Cardiac muscle cell (in vitro differentiated cells and primary cell): ENCODE data around the gene CAMK2B. TPM values are rescaled to one million over a fixed set of nuclear protein-coding genes. Genes with fewer than 3 reads are reported as not detected.

Experiments
- DNase-seq, 2 donors: peaks; one replicate each; pipeline versions ENCODE4 v3.0.0 to v3.0.0-alpha.2; 2010 to 2017; ENCODE audit warnings: low read depth in 1 of 2, low spot score in 1 of 2
- H3K27ac ChIP-seq: fragments of 200-600 bp; sonication (generic); 2 replicates; pipeline ENCODE4 v1.5.1; 2016
- H3K27me3 ChIP-seq: fragments of 200-600 bp; sonication (generic); 2 replicates; pipeline ENCODE4 v1.6.0; 2016; ENCODE audit warnings: control low read depth
- H3K36me3 ChIP-seq: fragments of 200-600 bp; sonication (generic); 2 replicates; pipeline ENCODE4 v1.5.1; 2016; ENCODE audit warnings: control low read depth
- H3K4me1 ChIP-seq: fragments of 200-600 bp; sonication (generic); 2 replicates; pipeline ENCODE4 v1.8.1; 2017; ENCODE audit warnings: low read depth, mild to moderate bottlenecking, mixed run types
- H3K4me3 ChIP-seq: fragments of 200-600 bp; sonication (generic); 2 replicates; pipeline ENCODE4 v1.5.1; 2016; ENCODE audit warnings: mild to moderate bottlenecking
- H3K9me3 ChIP-seq: fragments of 200-600 bp; sonication (generic); 2 replicates; pipeline ENCODE4 v1.5.1; 2017; ENCODE audit warnings: low read depth, mild to moderate bottlenecking, control low read depth
- polyA plus RNA-seq: library from polyadenylated mRNA; unstranded; fragments of >200 nt; fragmentation: Nextera tagmentation; extraction: Ambion mirVana; gene quantifications from 2 replicates; pipeline ENCODE4 v1.2.1, GENCODE V29; 2016
- total RNA-seq: library from RNA; depleted of rRNA; stranded (reverse); fragments of >200 nt; gene quantifications from 2 replicates; pipeline ENCODE4 v1.2.3, GENCODE V29; 2016
- TF ChIP-seq, protein P1 (sequence below): IDR thresholded peaks from 2 replicates; pipeline ENCODE4 v1.5.1; 2012; ENCODE audit warnings: low read depth, mild to moderate bottlenecking, low read length

The CAMK2B gene
- total and polyA plus RNA-seq, 2 experiments from 2014 or later = 7.7 to 17.7 TPM

DNA sequence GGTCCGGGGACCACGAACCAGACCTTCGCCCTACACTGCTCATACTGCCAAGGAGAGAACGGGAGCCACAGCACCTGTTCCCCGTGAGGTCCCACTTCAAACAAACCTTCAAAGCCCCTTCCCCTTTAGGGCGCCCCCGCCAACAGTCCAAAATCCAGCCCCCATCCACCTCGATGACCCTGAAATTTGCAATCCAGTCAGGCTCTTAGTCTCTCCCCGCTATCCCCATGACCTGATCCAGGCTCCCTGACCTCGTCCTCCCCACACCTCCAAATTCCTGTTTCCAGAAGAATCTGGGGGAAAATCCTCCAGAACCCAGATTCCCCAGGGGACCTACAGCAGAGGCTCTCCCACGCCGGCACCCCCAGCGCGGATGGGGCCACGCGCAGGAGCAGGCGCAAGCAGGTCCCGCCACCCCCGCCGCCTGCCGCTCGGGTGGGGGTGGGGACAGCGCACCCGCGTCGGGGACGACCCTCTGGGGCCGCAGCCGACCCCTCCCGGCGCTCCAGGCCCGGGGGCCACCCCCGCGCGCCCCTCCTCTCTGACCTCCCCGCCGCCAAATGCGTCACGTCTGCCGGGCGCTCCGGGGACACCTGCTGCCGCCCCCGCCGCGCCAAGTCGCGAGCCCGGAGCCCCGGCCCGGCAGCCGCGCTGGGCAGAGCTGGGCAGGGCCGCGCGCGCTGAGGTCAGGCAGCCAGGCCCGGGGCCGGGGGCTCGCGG is 753 bp downstream of the CAMK2B start:
- no peaks in the 10 kb centered on the region for H3K9me3 ChIP-seq
- DNase-seq = no peak
- TF ChIP-seq, protein P1, sequence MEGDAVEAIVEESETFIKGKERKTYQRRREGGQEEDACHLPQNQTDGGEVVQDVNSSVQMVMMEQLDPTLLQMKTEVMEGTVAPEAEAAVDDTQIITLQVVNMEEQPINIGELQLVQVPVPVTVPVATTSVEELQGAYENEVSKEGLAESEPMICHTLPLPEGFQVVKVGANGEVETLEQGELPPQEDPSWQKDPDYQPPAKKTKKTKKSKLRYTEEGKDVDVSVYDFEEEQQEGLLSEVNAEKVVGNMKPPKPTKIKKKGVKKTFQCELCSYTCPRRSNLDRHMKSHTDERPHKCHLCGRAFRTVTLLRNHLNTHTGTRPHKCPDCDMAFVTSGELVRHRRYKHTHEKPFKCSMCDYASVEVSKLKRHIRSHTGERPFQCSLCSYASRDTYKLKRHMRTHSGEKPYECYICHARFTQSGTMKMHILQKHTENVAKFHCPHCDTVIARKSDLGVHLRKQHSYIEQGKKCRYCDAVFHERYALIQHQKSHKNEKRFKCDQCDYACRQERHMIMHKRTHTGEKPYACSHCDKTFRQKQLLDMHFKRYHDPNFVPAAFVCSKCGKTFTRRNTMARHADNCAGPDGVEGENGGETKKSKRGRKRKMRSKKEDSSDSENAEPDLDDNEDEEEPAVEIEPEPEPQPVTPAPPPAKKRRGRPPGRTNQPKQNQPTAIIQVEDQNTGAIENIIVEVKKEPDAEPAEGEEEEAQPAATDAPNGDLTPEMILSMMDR = no peak
- no peaks in the 10 kb centered on the region for H3K36me3 ChIP-seq
- H3K27me3 ChIP-seq = peaks cover 72% of the 10 kb centered on the region
- H3K4me3 ChIP-seq = peak overlapping the region; percentile 54
- H3K4me1 ChIP-seq = no peaks in the 10 kb centered on the region
- no peak overlapping the region for H3K27ac ChIP-seq

DNA sequence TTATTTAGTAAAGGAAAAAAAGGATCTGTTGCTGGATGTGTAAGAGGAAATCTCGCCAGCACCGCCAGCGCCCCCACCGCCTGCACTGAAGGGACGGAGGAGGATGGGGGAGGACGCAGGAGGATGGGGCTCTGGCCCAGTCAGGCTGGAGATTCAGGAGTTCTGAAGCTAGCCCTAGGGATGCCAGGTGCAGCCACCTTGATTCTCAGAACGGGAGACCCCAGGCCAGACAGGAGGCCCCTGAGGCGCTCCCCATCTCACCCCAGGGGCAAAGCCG is 1.3 kb downstream of the CAMK2B start:
- Histone ChIP-seq H3K9me3 (no peaks in the 10 kb centered on the region), H3K36me3 (no peaks in the 10 kb centered on the region), H3K27ac (no peak overlapping the region), H3K27me3 (peaks cover 72% of the 10 kb centered on the region), H3K4me1 (no peaks in the 10 kb centered on the region), H3K4me3 (no peak overlapping the region)
- DNase-seq = peak in 1 of 2 donors; percentile 10
- TF ChIP-seq, protein P1 = no peak

DNA sequence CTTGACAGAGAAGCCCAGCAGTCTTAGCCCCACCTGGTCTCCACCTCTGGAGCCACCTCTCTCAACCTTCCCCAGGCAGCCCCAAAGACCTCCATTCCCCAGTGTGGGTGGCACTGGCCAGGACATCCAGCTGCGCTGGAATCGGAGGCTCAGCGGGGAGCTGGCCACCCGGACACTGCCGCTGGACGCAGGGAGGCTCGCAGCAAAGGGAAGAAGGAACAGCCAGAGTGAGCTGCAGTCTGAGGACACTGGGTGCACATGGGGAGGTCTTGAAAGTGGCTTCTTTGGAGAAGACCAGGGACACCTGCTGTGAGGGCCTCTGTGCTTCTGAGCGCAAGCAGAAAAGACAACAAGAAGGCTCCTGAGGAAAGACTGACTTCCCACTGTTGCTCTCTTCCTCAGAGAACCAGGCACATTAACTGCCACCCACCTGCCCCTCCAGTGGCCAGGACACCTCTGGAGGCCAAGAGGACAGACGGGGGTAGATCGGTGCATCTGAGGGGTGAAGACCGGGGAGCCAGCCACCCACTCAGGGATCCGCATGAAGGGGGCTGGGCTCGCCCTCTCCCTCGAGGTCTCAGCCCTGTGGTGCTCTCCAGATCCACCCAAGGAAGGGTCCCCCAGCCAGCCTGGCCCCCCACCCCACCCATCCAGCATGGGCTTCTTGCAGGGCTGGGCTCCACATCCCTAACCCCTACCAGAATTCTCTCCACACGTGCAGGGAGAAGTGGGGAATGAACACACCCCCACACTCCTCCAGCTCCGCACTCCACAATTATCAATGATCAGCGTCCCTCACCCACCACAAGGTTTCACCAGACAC is 1.8 kb downstream of the CAMK2B start:
- no peaks in the 10 kb centered on the region for H3K9me3 ChIP-seq
- no peaks in the 10 kb centered on the region for H3K4me1 ChIP-seq
- DNase-seq = no peak
- no peak overlapping the region for H3K4me3 ChIP-seq
- H3K27me3 ChIP-seq = peaks cover 74% of the 10 kb centered on the region
- no peak overlapping the region for H3K27ac ChIP-seq
- no peaks in the 10 kb centered on the region for H3K36me3 ChIP-seq
- TF ChIP-seq, protein P1 = no peak

DNA sequence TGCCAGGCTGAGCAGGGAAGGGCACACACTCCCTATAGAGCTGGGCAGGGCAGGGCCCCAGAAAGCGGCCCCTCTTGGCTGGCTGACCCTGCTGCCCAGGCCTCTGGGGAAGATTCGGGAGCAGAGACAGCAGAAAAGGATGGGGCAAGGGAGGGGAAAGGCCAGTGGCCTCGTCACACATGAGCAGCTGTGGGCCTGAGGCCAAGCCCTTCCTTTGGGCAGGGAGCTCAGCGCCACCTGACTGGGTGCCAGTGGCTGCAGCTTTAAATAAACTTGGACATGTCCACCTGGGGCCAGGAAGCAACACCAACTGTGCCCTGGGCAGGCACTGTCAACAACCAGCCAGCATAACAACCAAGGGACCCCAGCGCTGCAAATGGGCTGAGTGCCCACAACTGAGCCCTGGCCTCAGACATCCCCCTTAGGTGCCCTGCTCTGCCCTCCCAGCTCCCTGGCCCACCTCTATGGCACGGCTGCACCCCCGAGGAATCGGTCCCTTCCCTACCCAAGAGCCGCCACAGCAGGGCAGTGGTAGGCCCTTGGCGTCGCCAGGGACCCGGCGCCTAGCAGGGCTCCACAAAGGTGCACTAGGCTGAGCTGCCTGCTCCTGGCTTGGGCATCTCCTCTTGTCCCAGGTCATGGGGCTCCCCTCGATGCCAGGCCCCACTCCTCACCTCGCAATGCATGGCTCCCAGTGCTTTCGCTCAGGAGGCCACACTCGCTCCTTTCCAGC is 2.6 kb downstream of the CAMK2B start:
- peaks cover 75% of the 10 kb centered on the region for H3K27me3 ChIP-seq

DNA sequence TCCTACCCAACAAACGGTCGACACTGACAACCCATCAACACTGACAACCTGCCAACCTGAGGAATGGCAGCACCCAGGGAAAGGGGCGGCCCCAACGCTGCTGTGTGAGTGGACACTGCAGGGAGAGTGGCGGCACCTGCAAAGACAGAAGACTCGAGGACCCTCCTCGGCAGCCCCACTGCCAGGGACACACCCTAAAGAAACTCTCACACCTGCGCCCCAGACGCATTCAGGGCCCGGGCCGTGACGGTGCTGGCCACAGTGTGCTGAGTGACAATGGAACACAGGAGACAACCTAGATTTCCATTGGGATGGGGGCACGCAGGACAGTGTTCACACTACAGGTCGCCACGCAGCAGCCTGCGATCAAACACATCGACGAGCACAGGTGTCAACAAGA is 3.6 kb downstream of the CAMK2B start:
- H3K27me3 ChIP-seq = peaks cover 65% of the 10 kb centered on the region

More for the DNA sequence above, 2.6 kb downstream of the CAMK2B start:
- TF ChIP-seq, protein P1 = no peak
- Histone ChIP-seq H3K4me1 (no peaks in the 10 kb centered on the region), H3K36me3 (no peaks in the 10 kb centered on the region), H3K9me3 (no peaks in the 10 kb centered on the region), H3K4me3 (no peak overlapping the region), H3K27ac (no peak overlapping the region)
- no peak for DNase-seq

More for the DNA sequence above, 3.6 kb downstream of the CAMK2B start:
- H3K36me3 ChIP-seq = no peaks in the 10 kb centered on the region
- no peaks in the 10 kb centered on the region for H3K9me3 ChIP-seq
- no peaks in the 10 kb centered on the region for H3K4me1 ChIP-seq
- no peak overlapping the region for H3K4me3 ChIP-seq
- no peak for DNase-seq
- TF ChIP-seq, protein P1 = no peak
- no peak overlapping the region for H3K27ac ChIP-seq
